IMR-90 (cell line): ENCODE results near the gene TGFBR2. TPM values are rescaled to one million over a fixed set of nuclear protein-coding genes. Genes with fewer than 3 reads are reported as not detected.

Source experiments
- ATAC-seq: fragments of 200-7000 bp; cut with Tn5 transposase; 2 replicates; pipeline ENCODE4 v1.9.1; 2020; ENCODE audit warnings: low read depth, mild to moderate bottlenecking, moderate library complexity
- BruUV-seq: library from RNA; stranded (reverse); fragments of 400-500 nt; replicated peaks from 2 replicates; lab custom pipeline; 2021; lab: Mats Ljungman, UMichigan
- CTCF ChIA-PET: fragments of 300-600 bp; formaldehyde crosslinking; extraction: SDS; loops from one replicate; lab custom pipeline; 2021; ENCODE audit warnings: antibody characterized with exemption; lab: Yijun Ruan, JAX
- POLR2A ChIA-PET: fragments of 300-600 bp; sonication (Branson Sonifier 250); formaldehyde crosslinking; loops from one replicate; lab custom pipeline; 2022; ENCODE audit warnings: antibody characterized with exemption; ENCODE audit not compliant: unreplicated experiment; lab: Charles Lee
- DNase-seq: peaks from one replicate; pipeline ENCODE4 v3.0.0; 2013
- H2AFZ ChIP-seq: replicated peaks from 2 replicates; pipeline ENCODE3; 2013; ENCODE audit warnings: low read length, mild to moderate bottlenecking; ENCODE audit not compliant: poor library complexity
- H2AK5ac ChIP-seq: 2 replicates; pipeline ENCODE4 v1.6.1; 2013; ENCODE audit warnings: low read depth, low read length, inconsistent platforms
- H2AK9ac ChIP-seq: replicated peaks from 2 replicates; pipeline ENCODE3; 2013; ENCODE audit warnings: mild to moderate bottlenecking, low read depth, low read length, moderate library complexity; ENCODE audit not compliant: poor library complexity
- H2BK120ac ChIP-seq: 2 replicates; pipeline ENCODE4 v1.6.1; 2013; ENCODE audit warnings: low read depth, low read length, inconsistent platforms
- H2BK15ac ChIP-seq: 3 replicates; pipeline ENCODE4 v1.6.1; 2013; ENCODE audit warnings: low read depth, low read length, inconsistent platforms
- H2BK20ac ChIP-seq: 2 replicates; pipeline ENCODE4 v1.6.1; 2013; ENCODE audit warnings: low read depth, mild to moderate bottlenecking, inconsistent platforms, low read length, moderate library complexity
- H2BK5ac ChIP-seq: 2 replicates; pipeline ENCODE4 v1.6.1; 2013; ENCODE audit warnings: mild to moderate bottlenecking, low read depth, low read length, inconsistent platforms; ENCODE audit not compliant: poor library complexity, severe bottlenecking
- H3K14ac ChIP-seq: replicated peaks from 2 replicates; pipeline ENCODE4 v1.6.1; 2013; ENCODE audit warnings: low read depth, low read length, inconsistent platforms
- H3K18ac ChIP-seq: 2 replicates; pipeline ENCODE4 v1.6.1; 2013; ENCODE audit warnings: low read depth, low read length, control low read depth
- H3K23ac ChIP-seq: 2 replicates; pipeline ENCODE4 v1.6.1; 2013; ENCODE audit warnings: low read depth, low read length, inconsistent platforms
- H3K27ac ChIP-seq: 2 replicates; pipeline ENCODE4 v1.5.1; 2013; ENCODE audit warnings: mild to moderate bottlenecking, control low read depth, low read length; ENCODE audit not compliant: insufficient read depth
- H3K27me3 ChIP-seq: 2 replicates; pipeline ENCODE4 v1.6.1; 2013; ENCODE audit warnings: low read length; ENCODE audit not compliant: control insufficient read depth, insufficient read depth
- H3K36me3 ChIP-seq: 2 replicates; pipeline ENCODE4 v1.6.1; 2013; ENCODE audit warnings: low read length, mixed read lengths; ENCODE audit not compliant: control insufficient read depth, insufficient read depth
- H3K4ac ChIP-seq: 2 replicates; pipeline ENCODE4 v1.6.1; 2013; ENCODE audit warnings: low read depth, low read length, inconsistent platforms
- H3K4me1 ChIP-seq: 2 replicates; pipeline ENCODE4 v1.6.1; 2013; ENCODE audit warnings: low read length, mixed read lengths; ENCODE audit not compliant: control insufficient read depth, insufficient read depth
- H3K4me2 ChIP-seq: 2 replicates; pipeline ENCODE4 v1.6.1; 2013; ENCODE audit warnings: low read depth, mild to moderate bottlenecking, control low read depth, low read length, moderate library complexity
- H3K4me3 ChIP-seq: 2 replicates; pipeline ENCODE4 v1.5.1; 2013; ENCODE audit warnings: low read depth, mild to moderate bottlenecking, control low read depth, low read length, moderate library complexity; ENCODE audit not compliant: insufficient read depth
- H3K56ac ChIP-seq: 2 replicates; pipeline ENCODE4 v1.6.1; 2013; ENCODE audit warnings: low read length, inconsistent platforms; ENCODE audit not compliant: insufficient read depth; ENCODE audit errors: extremely low read depth
- H3K79me1 ChIP-seq, 2 experiments: 2 replicates each; pipeline ENCODE4 v1.6.1; 2013; ENCODE audit warnings: low read length in 2 of 2, inconsistent platforms in 1 of 2, low read depth in 1 of 2
- H3K9ac ChIP-seq: 2 replicates; pipeline ENCODE4 v1.6.1; 2013; ENCODE audit warnings: low read depth, low read length, control low read depth
- H3K9me1 ChIP-seq: 2 replicates; pipeline ENCODE4 v1.6.1; 2013; ENCODE audit warnings: low read length, inconsistent platforms; ENCODE audit not compliant: insufficient read depth
- H3K9me3 ChIP-seq: 2 replicates; pipeline ENCODE4 v1.6.1; 2013; ENCODE audit warnings: low read length; ENCODE audit not compliant: control insufficient read depth, insufficient read depth
- H4K20me1 ChIP-seq: 2 replicates; pipeline ENCODE4 v1.6.1; 2013; ENCODE audit warnings: low read length, inconsistent platforms; ENCODE audit not compliant: insufficient read depth
- H4K5ac ChIP-seq: 2 replicates; pipeline ENCODE4 v1.6.1; 2013; ENCODE audit warnings: mild to moderate bottlenecking, low read depth, low read length, control low read depth
- H4K8ac ChIP-seq, 2 experiments: 2 replicates each; pipeline ENCODE4 v1.6.1; 2013; ENCODE audit warnings: low read depth in 2 of 2, low read length in 2 of 2, control low read depth in 1 of 2, inconsistent platforms in 1 of 2
- H4K91ac ChIP-seq: 2 replicates; pipeline ENCODE4 v1.6.1; 2013; ENCODE audit warnings: low read depth, low read length, inconsistent platforms; ENCODE audit not compliant: insufficient read depth
- CEBPB ChIP-seq: IDR thresholded peaks from 2 replicates; pipeline ENCODE4 v1.6.1; 2012; ENCODE audit warnings: low read depth, low read length, improper control_type of control experiment
- FOS ChIP-seq: fragments of 150-350 bp; IDR thresholded peaks from 2 replicates; pipeline ENCODE4 v1.6.1; 2016; ENCODE audit warnings: low read depth, low read length
- MAFK ChIP-seq: IDR thresholded peaks from 2 replicates; pipeline ENCODE4 v1.6.1; 2012; ENCODE audit warnings: low read depth, low read length, improper control_type of control experiment
- MXI1 ChIP-seq: IDR thresholded peaks from 2 replicates; pipeline ENCODE4 v1.6.1; 2012; ENCODE audit warnings: low read depth, mild to moderate bottlenecking, low read length, moderate library complexity, borderline replicate concordance
- NFE2L2 ChIP-seq: fragments of 150-350 bp; IDR thresholded peaks from 2 replicates; pipeline ENCODE4 v1.6.1; 2016; ENCODE audit warnings: low read depth, mild to moderate bottlenecking, low read length
- POLR2A ChIP-seq: IDR thresholded peaks from 2 replicates; pipeline ENCODE4 v1.6.1; 2012; ENCODE audit warnings: mild to moderate bottlenecking, low read depth, low read length
- RAD21 ChIP-seq: IDR thresholded peaks from 2 replicates; pipeline ENCODE4 v1.6.1; 2012; ENCODE audit warnings: low read length, improper control_type of control experiment
- RFX5 ChIP-seq: IDR thresholded peaks from 2 replicates; pipeline ENCODE4 v1.8.0; 2012; ENCODE audit warnings: low read depth, mild to moderate bottlenecking, low read length, moderate library complexity
- SMC3 ChIP-seq: fragments of 150-350 bp; IDR thresholded peaks from 2 replicates; pipeline ENCODE4 v1.6.1; 2016; ENCODE audit warnings: low read depth, mild to moderate bottlenecking, antibody characterized with exemption, low read length, moderate library complexity
- USF2 ChIP-seq: fragments of 150-350 bp; IDR thresholded peaks from 2 replicates; pipeline ENCODE4 v1.6.1; 2017; ENCODE audit warnings: mild to moderate bottlenecking, antibody characterized with exemption, low read length, low read depth
- WGBS, 2 experiments: methylation state at CpG; one replicate each; pipeline versions ENCODE4 v1.1.5 to v1.1.7; 2013; ENCODE audit warnings: missing lambda C conversion rate in 2 of 2; ENCODE audit not compliant: insufficient read length in 1 of 2; ENCODE audit errors: extremely low coverage in 2 of 2; 5-methylcytosine and 5-hydroxymethylcytosine counted together
- dilution Hi-C: fragments of 300-500 bp; cut with HindIII; formaldehyde crosslinking; loops from one replicate; pipeline ENCODE4 v1.14.3; 2018; ENCODE audit warnings: low sequenced_read_pairs; ENCODE audit not compliant: unreplicated experiment
- in situ Hi-C: fragments of 300-500 bp; cut with MboI; formaldehyde crosslinking; loops from 3 replicates; pipeline ENCODE4 v1.14.3; 2019; ENCODE audit warnings: low sequenced_read_pairs, inconsistent platforms, mixed read lengths
- intact Hi-C: fragments of 100-400 bp; cut with micrococcal nuclease; formaldehyde crosslinking; loops from 2 replicates; pipeline ENCODE4 v1.10.0; 2022
- polyA plus RNA-seq, 3 experiments: library from polyadenylated mRNA; depleted of rRNA; stranded (reverse); fragments of >200 nt; gene quantifications; 2 replicates each; pipeline ENCODE4 v1.2.3, GENCODE V29; 2012; ENCODE audit warnings: low replicate concordance in 1 of 3
- total RNA-seq: library from RNA; depleted of rRNA; stranded (reverse); fragments of >200 nt; gene quantifications from 2 replicates; pipeline ENCODE4 v1.2.3, GENCODE V29; 2012

TGFBR2 gene
- total and polyA plus RNA-seq, 2 of the 4 experiments (the other 2 are of a cell fraction) = 63.7 to 87.5 TPM

GRCh38 chr3:30586806-30587486 lies 19.5 kb upstream of the TGFBR2 start:
- H2BK15ac ChIP-seq = no peak overlapping the region
- no peak overlapping the region for H4K8ac ChIP-seq
- H3K36me3 ChIP-seq = no peaks in the 10 kb centered on the region
- ChIA-PET POLR2A (no interaction called here), CTCF (no interaction called here)
- dilution Hi-C loops = no loop called here
- no peak overlapping the region for H4K5ac ChIP-seq
- no peak overlapping the region for H3K18ac ChIP-seq
- H3K9me1 ChIP-seq = no peaks in the 10 kb centered on the region
- no peak for TF ChIP-seq NFE2L2
- TF ChIP-seq SMC3 = no peak
- no peak for TF ChIP-seq RAD21
- TF ChIP-seq FOS = no peak
- TF ChIP-seq CEBPB = no peak
- no peak for TF ChIP-seq RFX5
- no peak for TF ChIP-seq USF2
- TF ChIP-seq POLR2A = no peak
- no peak for TF ChIP-seq MAFK
- no peak for TF ChIP-seq MXI1
- no peak overlapping the region for H3K4ac ChIP-seq
- no peak overlapping the region for H2AK9ac ChIP-seq
- no TSS peak for BruUV-seq
- H3K56ac ChIP-seq = no peak overlapping the region
- H3K9me3 ChIP-seq = no peaks in the 10 kb centered on the region
- H2AFZ ChIP-seq = no peak overlapping the region
- no peak overlapping the region for H3K23ac ChIP-seq
- no peaks in the 10 kb centered on the region for H4K20me1 ChIP-seq
- intact Hi-C loops = no loop called here
- H3K14ac ChIP-seq = no peak overlapping the region
- no peak overlapping the region for H3K4me3 ChIP-seq
- DNase-seq = no peak
- H2BK120ac ChIP-seq = no peak overlapping the region
- in situ Hi-C loops = no loop called here
- no peak overlapping the region for H3K9ac ChIP-seq
- no peaks in the 10 kb centered on the region for H3K27me3 ChIP-seq
- no peak overlapping the region for H2BK20ac ChIP-seq
- no peak overlapping the region for H3K27ac ChIP-seq
- WGBS, 2 experiments = 96% methylated on average over 3 of the region's 4 CpGs; no CpG with 5 or more reads in 1 of the 2 experiments
- no peak overlapping the region for H2BK5ac ChIP-seq
- H3K4me1 ChIP-seq = no peaks in the 10 kb centered on the region
- no peak overlapping the region for H2AK5ac ChIP-seq
- no peak for ATAC-seq
- H4K91ac ChIP-seq = no peak overlapping the region
- no peaks in the 10 kb centered on the region for H3K79me1 ChIP-seq
- H3K4me2 ChIP-seq = no peak overlapping the region
